GM19239 (cell line): Measurements from ENCODE around the gene TOGARAM2.

Source experiments
- DNase-seq: peaks from one replicate; pipeline ENCODE4 v3.0.0; 2011; ENCODE audit warnings: low spot score; ENCODE audit not compliant: insufficient read length
- FAIRE-seq: peaks from 2 replicates; lab custom pipeline; 2011; peaks lifted over from hg19 to GRCh38; lab: Jason Lieb, UNC

The TOGARAM2 gene

DNA sequence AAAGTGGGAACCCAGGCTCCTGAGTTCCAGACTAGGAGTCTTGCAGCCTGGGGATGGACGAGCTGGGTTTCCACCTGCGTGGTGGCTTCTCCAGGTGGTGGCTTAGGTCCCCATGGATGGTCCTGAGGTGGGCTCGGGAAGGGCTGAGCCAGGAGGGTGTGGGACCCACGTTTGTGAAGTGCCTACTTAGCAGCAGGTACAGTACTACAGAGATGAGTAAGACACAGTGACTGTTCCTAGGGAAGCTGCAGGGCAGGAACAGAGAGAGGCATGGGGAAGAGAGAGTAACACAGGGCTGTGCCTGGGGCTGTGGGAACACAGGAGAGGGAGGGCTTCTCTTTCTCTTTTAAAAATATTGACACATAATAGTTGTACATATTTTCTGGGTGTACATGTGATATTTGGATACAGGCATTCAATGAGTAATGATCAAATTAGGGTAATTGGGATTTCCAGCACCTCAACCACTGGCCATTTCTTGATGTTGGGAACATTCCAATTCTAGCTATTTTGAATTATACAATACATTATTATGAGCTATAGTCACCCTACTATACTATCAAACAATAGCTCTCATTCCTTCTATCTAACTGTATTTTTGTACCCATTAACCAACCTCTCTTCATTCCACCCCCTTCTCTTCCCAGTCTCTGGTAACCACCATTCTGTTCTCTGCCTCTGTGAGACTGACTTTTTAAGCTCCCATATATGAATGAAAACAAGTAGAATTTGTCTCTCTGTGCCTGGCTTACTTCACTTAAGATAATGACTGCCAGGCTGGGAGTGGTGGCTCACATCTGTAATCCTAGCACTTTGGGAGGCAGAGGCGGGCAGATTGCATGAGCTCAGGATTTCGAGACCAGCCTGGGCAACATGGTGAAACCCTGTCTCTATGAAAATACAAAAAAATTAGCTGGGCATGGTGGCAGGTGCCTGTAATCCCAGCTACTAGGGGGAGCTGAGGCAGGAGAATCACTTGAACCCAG lies 15.0 kb downstream of the TOGARAM2 start:
- FAIRE-seq (no peak), DNase-seq (no peak)

DNA sequence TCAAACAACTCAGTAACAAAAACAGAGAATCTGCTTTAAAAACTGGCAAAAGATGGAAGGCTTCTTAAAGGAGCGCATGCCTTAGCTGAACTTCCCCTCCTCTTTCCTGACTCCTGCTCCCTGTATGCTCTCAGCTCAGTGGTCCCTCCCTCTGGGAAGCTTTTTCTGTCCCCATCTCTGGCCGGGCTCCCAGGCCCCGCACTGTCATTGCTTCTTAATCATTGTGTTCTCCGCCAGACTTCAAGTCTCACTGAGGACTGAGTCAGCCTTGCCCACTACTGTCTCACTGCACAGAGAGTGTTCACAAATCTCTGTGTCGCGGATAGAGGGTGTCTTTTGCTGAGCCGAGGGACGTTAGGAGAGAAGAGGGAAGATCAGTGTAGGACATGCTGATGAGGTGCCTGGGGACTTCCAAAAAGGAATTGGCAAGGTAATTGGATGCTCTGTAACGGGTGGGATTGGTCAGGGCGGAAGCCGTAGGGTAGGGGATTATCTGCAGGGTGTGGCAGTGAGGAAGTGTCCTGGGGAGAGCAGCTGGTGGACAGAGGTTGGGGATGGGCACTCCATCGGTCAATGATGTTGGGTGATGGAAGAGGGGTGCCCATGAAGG lies 16.2 kb downstream of the TOGARAM2 start:
- FAIRE-seq (no peak), DNase-seq (no peak)

DNA sequence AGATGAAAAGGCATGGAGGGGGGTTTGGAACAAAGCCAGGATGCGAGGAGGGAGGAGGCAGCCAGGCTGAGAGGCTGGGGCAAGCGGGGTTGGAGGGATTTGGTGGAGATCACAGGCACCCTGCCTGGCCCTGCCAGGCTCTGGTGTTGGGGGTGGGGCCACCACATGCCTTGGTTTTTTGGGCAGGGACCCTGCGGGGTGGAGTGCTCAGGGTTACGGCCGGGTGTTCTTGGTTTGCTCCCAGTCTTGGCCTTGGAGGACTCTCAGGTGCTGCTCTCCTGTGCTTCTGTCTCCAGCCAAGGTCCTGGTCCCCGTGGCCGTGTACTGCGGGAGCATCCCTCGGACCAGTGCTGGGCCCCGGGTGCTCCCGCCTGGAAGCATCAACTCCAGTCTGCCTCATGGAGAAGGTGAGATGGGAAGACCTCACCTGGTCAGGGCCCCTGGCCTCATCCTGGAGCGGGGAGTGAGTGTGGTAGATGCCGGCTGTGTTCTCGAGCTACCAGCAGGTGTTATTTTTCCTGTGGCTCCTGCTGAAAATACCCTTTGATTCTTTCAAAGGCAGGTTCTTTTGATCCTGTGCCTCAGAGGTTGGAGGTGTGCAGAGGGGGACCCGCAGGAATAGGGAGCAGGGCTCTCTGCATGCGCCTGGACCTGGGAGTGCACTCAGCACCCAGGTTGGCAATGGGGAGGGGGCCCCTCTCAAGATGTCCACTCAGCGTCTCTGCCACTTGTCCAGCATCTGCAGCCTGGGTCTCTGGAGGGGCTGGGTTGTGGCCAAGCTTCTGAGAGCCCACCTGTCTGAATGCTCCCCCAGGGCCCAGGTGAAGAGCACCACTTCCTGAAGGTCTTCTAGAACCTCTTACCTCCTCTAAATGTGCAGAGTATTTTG lies 17.0 kb downstream of the TOGARAM2 start:
- DNase-seq (no peak), FAIRE-seq (no peak)

DNA sequence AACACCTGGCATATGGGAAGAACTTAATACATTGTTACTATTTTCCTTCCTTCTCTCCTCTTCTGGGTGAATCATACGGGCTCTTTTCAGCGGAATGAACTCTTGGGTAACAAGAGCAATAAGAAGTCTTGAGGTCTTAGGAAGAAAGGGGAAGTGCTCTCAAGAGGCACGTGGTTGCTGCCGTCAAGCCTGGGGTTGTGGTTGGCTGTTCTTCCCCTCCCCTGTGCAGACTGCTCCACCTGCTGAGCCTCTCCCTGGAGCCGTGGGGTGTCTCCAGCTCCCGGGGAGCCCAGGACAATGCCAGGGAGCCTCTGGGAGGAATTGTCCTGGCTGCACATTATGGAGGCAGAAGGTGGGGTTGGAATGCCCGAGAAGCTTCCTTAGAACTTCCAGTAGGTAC lies 19.4 kb downstream of the TOGARAM2 start:
- DNase-seq: peak; percentile 70
- peak; percentile 71 for FAIRE-seq

DNA sequence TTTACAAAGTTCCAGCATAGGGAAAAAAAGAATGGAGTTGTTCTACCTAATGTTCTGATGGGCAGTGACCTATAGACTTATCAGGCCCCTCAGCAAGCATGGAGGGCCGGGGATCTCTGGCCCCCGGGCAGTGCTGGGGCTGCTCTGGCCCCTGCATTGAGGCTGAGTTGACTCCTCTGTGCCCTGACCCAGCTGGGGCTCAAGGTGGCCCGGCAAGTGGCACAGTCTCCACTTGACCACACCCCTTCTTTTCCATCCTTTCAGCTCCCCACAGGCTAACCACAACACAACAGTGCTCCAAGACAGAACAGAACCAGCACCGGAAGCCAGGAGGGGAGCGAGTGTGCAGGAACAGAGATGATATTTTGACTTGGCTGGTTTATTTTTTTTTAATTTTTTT lies 19.9 kb downstream of the TOGARAM2 start:
- no peak for DNase-seq
- FAIRE-seq: no peak

DNA sequence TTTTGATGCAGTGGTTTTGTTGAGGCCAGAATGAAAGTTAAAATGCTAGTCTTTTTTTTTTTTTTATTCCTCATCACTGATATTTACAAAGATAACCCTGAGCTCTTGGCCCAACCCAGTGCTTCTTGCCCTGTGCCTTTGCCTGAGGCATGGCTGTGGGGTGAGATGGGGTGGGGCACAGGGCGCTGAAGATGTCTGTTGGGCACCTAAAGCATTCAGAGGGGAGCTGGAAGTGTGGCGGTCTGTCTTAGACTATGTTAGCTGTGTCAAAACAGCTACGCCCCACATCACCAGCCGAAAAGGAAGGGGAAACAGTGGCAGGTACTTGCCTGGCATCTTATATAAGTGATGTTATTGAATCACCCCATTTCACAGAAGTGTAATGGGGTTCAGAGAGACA lies 20.7 kb downstream of the TOGARAM2 start:
- no peak for FAIRE-seq
- no peak for DNase-seq

DNA sequence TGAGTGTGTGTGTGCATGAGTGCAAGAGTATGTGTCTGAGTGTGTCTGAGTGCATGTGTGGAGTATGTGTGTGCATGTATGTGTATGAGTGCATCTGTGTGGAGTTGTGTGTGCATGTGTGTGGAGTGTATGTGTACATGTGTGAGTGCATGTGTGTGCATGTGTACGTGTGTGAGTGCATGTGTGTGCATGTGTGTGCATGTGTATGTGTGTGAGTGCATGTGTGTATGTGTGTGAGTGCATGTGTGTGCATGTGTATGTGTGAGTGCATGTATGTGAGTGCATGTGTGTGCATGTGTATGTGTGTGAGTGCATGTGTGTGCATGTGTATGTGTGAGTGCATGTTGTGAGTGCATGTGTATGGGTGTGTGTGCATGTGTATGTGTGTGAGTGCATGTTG lies 23.7 kb downstream of the TOGARAM2 start:
- no peak for FAIRE-seq
- DNase-seq: no peak

DNA sequence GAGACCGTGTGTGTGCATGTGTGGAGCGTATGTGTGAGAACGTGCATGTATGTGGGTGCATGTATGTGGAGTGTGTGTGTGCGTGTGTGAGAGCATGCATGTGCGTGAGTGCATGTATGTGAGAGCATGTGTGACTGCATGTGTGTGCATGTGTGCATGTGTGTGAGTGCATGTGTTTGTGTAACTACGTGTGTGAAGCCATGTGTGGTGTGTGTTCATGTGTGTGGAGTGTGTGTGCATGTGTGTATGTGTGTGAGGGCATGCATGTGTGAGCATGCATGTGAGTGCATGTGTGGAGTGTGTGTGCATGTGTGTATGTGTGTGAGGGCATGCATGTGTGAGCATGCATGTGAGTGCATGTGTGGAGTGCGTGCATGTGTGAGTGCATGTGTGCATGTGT lies 24.2 kb downstream of the TOGARAM2 start:
- no peak for FAIRE-seq
- no peak for DNase-seq

DNA sequence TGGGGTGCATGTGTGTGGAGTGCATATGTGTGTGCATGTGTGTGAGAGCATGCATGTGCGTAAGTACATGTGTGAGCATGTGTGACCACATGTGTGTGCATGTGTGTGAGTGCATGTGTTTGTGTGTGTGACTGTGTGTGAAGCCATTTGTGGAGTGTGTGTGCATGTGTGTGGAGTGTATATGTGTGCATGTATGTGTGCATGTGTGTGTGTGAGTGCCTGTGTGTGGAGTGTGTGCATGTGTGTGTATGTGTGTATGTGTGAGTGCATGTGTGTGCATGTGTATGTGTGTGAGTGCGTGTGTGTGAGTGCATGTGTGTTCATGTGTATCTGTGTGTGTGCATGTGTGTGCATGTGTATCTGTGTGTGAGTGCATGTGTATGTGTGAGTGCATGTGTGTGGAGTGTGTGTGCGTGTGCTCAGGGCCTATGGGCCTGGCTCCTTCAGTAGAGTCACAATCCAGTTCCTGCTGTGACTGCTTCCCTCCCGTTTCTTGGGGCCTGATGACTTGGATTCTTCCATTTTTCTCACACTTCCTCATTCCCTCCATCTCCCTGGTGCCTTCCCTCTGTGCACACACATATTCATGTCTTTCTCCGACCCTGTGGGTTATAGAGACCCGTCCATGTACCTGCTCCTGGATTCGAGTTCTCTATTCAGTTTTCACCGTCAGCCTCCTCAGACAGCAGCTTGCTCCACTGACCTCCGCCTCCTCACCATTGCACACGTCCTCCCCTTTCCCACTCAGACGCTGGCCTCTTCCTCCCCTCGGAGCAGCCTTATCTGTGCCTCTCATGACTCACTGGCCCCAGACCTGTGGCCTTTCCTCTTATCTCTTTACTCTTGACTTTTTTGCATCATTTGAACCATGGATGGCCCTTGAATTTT lies 25.2 kb downstream of the TOGARAM2 start:
- DNase-seq: no peak
- FAIRE-seq: no peak

DNA sequence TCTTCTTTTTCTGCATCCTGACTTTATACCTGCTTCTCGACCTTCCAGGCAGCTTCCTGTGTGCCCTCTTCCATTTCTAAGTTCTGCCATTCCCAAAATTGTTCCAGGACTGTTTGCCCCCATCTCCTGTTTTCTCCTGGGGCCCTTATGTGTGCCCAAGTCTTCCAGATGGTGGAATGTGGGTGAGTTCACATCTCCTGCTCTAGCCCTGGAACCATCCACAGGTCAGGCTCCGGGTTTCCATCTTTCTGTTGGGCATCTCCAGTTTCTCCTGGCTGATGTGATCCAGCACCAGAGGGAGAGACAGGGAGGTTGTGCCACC lies 25.8 kb downstream of the TOGARAM2 start:
- FAIRE-seq: no peak

DNA sequence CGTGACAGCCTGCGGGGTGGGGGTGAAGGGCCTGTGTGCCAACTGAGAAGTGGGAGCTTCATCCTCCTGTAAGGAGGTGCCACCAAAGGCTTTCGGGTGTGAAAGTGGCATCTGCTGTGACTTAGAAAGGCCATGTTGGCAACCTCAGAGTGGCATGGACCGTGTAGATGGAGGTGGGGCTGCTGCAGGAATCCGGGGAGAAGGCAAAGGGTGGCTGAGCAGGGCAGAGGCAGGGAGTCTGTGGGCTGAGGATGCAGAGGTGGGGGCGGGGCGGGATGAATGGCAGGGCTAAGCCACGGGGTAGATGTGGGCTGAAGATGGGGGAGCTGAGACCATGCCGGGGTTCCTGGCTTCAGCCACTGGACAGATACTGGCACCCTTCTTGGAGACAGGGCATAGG lies 28.2 kb downstream of the TOGARAM2 start:
- DNase-seq (no peak), FAIRE-seq (no peak)

More for the DNA sequence above, 25.8 kb downstream of the TOGARAM2 start:
- DNase-seq: no peak

DNA sequence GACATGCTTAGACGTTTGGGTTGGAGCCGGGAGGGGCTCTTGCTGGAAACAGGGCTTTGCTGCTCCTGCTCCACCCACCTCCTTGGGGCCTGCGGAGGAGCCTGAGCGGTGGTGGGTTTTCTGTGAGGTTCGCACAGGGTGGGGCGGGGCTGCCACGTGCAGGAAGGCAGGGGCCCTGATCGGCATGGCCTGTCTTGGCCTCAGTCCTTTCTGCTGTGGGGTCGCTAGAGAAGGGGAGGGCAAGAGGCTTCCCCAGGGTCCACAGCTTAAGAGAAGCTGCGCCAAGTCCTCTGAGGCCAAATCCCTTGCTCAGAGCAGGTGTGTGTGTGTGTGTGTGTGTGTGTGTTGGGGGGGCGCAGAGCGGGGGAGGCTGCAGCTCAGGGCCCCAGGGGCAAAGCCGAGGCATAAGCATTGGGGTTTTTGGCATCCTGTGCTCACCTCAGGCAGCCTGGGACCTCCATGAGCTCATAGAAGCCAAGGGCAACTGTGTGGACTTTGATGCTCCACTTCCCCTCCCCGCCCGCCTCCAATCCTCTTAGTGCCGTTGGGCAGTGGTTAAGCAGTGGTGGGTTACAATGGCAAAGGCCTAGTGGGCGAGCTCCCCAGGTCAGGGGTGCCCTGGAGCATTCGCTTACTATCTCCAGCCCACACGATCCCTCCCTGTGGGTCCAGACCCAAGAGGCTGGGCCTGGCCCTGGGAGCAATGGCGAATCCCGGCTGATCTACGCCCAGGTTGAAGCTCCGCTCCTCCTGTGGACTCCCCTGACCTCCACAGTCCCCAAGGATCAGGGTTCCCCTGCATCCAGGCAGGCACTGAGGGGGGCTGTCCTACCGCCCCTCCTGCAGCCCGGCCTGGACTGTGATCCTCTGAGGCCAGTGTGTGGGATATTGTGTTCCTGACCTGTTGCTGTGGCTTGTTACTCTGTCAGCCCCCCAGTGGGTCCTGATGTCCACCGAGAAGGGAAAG lies 28.9 kb downstream of the TOGARAM2 start:
- DNase-seq (no peak), FAIRE-seq (no peak)

DNA sequence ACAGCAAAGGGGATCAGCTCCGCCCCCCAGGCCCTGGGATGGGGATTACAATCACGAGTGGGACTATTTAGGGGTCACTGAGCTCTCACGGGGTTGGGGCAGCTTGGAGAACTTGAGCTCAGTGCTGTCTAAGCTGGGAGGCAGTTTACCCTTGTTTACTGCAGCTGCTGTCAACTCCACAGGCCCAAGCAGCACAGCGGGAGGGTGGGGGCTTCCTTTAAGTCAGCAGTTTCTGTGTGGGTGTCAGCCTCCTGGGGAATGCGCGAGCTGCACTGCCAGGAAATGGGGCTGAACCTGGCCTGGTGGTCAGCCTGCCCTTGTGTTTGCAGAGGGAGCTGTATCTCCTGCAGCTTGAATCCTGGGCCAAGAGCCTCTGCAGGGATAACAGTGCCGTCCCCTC lies 29.8 kb downstream of the TOGARAM2 start:
- FAIRE-seq: no peak
- no peak for DNase-seq

DNA sequence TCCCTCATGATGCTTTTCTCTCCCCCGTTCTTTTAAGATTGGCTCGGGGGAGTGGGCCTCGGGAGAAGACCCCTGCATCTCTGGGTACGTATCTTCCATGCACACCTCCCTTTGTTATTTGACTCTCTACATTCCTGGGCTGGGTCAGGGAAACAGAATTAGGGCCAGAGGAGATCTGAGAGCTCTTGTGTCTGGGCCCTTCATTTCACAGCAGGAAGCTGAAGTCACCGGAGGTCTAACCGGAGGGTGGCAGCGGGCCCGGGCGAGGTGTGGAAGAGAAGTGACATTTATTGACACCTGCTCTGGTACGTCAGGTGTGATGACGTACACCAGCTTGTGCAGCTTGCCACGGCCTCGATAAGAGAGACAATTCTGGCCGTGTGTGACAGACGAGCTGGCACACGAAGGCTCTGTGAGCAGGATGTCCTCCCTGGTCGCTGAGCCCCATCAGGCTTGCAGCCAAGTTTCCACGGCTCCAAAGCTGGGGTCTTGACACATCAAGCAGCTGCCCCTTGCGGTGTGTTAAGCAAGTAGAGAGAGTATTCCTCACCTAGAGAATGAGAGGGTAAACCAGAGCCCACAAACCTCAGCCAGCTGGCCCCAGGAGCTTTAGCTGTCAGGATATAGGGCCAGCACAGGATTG lies 30.4 kb downstream of the TOGARAM2 start:
- DNase-seq (no peak), FAIRE-seq (no peak)

DNA sequence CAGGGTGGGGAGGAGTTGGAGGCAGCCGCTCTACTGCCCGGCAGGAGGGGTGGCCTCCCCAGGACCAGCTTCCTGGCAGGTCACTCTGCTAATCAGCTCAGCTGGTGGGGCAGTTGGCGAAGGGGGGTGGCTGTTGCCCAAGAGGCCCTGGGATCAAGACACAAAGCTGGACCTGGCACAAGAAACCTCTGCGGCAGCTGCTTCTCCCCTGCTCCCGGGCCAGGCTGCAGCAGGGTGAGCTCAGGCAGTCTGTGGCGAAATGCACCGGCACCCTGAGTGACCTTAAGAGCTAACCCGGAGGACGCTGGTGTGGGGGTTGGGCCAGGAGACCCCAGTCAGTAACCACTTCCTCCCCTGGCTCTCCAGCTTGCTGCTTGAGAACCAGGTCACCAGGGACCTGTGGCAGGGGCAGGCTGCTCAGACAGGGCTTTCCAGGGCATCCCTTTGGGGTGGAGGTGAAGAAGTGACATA lies 31.1 kb downstream of the TOGARAM2 start:
- no peak for DNase-seq
- no peak for FAIRE-seq

DNA sequence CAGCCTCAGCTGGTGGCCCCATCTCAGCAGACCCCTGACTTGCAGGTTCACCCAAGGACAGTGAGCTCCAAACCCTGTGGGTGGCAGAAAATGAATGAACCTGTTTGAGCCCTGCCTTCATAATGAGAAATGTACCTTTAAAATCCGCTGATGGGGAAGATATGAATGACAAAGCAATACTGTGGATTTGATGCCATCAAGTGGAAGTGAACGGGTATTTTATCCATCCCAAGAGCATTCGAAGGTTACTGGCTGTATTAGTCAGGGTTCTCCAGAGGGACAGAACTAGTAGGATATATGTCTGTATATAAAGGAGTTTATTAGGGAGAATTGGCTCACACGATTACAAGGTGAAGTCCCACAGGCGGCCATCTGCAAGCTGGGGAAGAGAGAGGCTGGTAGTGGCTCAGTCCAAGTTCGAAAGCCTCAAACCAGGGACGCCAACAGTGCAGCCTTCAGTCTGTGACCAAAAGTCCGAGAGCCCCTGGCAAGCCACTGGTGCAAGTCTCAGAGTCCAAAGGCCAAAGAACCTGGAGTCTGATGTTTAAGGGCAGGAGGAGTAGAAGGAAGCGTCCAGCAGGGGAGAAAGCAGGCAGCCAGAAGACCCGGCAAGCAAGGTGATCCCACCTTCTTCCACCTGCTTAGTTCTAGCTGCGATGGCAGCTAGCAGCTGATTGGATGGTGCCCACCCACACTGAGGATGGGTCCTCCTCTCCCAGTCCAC lies 32.1 kb downstream of the TOGARAM2 start:
- FAIRE-seq (no peak), DNase-seq (no peak)

DNA sequence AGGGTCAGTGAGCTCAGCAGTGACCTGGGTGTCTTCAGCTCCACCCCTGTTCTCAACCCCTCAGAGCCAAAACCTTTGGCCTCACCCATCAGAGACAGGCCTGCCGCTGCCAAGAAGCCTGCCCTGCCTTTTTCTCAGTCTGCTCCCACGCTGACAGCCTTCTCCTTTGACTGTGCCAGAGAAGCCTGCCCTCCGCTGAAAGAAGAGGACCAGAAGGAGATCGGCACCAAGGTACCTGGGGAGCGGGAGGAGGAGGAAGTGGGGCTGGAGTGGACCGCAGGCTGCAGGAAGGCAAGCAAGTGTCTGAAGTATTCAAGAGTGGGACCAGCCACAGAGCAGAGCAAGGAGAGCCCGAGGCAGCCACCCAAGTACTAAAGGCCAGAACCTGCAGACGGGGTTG lies 33.2 kb downstream of the TOGARAM2 start:
- FAIRE-seq (peak; percentile 11), DNase-seq (no peak)
